BJ (cell line): ENCODE results near the gene CCL4. TPM values are rescaled to one million over a fixed set of nuclear protein-coding genes. Genes with fewer than 3 reads are reported as not detected.
"Not testable (repeated sequence)": the region's sequence is repeated elsewhere in the genome, so short reads cannot be mapped to it uniquely, and the experiment has no call there.

Source experiments
- CTCF ChIA-PET: fragments of 350-600 bp; formaldehyde crosslinking; extraction: SDS; loops from one replicate; lab custom pipeline; 2021; ENCODE audit warnings: antibody characterized with exemption, inconsistent platforms; lab: Yijun Ruan, JAX
- POLR2A ChIA-PET: fragments of 300-600 bp; sonication (Branson Sonifier 250); formaldehyde crosslinking; extraction: SDS; loops from one replicate; lab custom pipeline; 2021; ENCODE audit warnings: antibody characterized with exemption; lab: Charles Lee
- DNase-seq: peaks from one replicate; pipeline ENCODE4 v3.0.0-alpha.2; 2011; ENCODE audit warnings: low read depth
- H3K27me3 ChIP-seq: 2 replicates; pipeline ENCODE4 v1.6.0; 2011; ENCODE audit warnings: low read length; ENCODE audit not compliant: control insufficient read depth, insufficient read depth
- H3K36me3 ChIP-seq: 2 replicates; pipeline ENCODE4 v1.5.1; 2011; ENCODE audit warnings: low read length; ENCODE audit not compliant: control insufficient read depth, insufficient read depth
- H3K4me3 ChIP-seq: 2 replicates; pipeline ENCODE4 v1.5.1; 2011; ENCODE audit warnings: low read depth, mild to moderate bottlenecking, control low read depth, low read length
- polyA plus RNA-seq: library from polyadenylated mRNA; depleted of rRNA; stranded (reverse); fragments of >200 nt; gene quantifications from 2 replicates; pipeline ENCODE4 v1.2.3, GENCODE V29; 2011
- TF ChIP-seq, protein P1 (sequence below): IDR thresholded peaks from 2 replicates; pipeline ENCODE4 v1.5.1; 2011; ENCODE audit warnings: low read depth, mild to moderate bottlenecking, control low read depth, inconsistent platforms, low read length, moderate library complexity; ENCODE audit not compliant: insufficient read depth

The CCL4 gene
- polyA plus RNA-seq, 1 experiment: not detected

DNA sequence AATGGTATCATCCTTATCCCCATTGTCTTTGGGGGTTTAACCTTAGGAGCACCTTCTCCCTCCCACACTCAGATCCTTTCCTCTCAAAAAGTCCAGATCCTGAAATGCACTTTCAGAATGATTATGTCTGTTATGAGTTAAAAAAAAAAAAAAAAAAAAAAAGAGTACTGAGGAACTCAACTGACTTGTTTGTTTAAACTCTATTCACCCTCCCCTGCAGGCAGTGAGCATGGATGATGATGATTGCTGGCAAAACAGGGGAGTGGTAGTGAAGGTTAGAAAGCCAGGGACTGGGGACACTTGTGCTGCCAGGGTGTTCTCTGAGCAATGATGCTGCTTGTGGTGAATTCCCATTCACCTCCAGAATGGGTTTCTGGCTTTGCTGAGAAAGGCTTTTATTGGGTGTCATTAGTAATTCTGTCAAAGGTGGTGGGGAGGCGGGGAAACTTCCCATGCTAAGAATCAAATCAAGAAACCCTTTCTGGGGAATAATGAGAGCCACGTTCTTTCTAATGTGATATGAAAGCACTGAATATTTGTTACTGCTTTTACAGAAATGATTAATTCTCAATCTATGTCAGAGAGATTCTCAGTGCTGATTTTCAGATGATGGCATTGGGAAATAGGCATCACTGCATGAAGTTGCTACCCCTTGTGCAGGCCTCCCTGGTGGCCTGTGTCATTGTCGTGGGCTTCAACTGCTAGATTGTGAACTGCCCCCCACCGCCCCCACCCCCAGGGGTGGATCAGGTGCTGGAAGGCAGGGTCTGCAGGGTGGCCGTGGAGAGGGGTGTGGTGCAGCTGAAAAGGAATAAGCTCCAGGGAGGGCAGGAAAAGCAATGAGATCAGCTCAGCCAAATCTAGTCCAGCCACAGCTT lies 14.1 kb downstream of the CCL4 start:
- ChIA-PET CTCF (no interaction called here), POLR2A (no interaction called here)
- no peaks in the 10 kb centered on the region for H3K27me3 ChIP-seq
- no peak overlapping the region for H3K4me3 ChIP-seq
- no peak for DNase-seq
- TF ChIP-seq, protein P1, sequence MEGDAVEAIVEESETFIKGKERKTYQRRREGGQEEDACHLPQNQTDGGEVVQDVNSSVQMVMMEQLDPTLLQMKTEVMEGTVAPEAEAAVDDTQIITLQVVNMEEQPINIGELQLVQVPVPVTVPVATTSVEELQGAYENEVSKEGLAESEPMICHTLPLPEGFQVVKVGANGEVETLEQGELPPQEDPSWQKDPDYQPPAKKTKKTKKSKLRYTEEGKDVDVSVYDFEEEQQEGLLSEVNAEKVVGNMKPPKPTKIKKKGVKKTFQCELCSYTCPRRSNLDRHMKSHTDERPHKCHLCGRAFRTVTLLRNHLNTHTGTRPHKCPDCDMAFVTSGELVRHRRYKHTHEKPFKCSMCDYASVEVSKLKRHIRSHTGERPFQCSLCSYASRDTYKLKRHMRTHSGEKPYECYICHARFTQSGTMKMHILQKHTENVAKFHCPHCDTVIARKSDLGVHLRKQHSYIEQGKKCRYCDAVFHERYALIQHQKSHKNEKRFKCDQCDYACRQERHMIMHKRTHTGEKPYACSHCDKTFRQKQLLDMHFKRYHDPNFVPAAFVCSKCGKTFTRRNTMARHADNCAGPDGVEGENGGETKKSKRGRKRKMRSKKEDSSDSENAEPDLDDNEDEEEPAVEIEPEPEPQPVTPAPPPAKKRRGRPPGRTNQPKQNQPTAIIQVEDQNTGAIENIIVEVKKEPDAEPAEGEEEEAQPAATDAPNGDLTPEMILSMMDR: no peak
- no peaks in the 10 kb centered on the region for H3K36me3 ChIP-seq

DNA sequence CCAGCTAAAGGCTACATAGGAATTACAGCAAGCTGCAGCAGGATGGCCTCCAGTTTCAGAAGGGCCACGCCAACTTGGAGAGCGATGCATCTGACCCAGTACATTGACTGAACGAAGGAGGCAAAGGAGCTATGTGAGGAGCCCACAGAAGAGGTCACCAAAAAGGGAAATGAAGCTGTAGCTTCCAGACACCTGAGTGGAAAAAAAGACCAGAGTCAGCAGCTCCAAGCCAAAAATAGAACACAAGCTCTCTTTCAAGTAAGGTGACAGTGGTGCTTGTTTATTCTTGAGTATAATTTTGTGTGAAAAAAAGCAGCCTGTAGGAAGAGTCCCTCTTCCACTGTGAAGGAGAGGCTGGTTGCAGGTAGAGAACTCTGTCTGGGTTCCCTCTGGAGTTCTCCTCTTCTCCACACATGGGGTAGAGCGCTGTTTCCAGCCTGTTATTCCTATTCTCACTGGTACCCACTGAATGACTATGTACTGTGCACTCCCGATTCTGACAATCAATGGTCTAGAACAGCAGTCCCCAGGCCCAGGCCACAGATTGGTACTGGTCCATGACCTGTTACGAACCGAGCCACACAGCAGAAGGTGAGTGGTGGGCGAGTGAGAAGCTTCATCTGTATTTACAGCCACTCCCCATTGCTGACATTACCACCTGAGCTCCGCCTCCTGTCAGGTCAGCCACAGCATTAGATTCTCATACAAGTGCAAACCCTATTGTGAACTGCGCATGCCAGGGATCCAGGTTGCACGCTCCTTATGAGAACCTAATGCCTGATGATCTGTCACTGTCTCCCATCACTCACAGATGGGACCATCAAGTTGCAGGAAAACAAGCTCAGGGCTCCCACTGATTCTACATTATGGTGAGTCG lies 15.1 kb downstream of the CCL4 start:
- H3K36me3 ChIP-seq: no peaks in the 10 kb centered on the region
- ChIA-PET POLR2A (no interaction called here), CTCF (interaction anchor here (1.0 kb wide), 1 partner anchor 24 kb away, joined by 3 read pairs; no protein-coding TSS in a partner anchor)
- no peaks in the 10 kb centered on the region for H3K27me3 ChIP-seq
- H3K4me3 ChIP-seq: no peak overlapping the region
- TF ChIP-seq, protein P1: no peak
- no peak for DNase-seq

DNA sequence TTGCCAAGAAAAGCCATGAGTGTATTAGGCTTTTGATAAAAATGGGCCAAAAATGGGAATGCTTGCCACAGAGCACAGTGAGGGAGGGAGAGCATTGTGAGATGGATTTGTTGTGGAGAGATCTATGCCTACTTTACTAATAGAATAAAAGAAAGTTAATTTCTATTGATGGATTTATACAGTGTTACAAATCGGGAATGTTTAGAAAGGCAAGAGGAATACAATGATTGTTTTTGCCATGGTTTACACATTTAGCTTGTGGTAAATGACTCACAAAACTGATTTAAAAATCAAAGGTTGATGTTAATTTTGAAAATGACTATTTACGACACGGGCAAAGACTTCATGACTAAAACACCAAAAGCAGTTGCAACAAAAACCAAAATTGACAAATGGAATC lies 16.6 kb downstream of the CCL4 start:
- Histone ChIP-seq H3K27me3 (no peaks in the 10 kb centered on the region), H3K4me3 (no peak overlapping the region), H3K36me3 (no peaks in the 10 kb centered on the region)
- ChIA-PET CTCF (no interaction called here), POLR2A (no interaction called here)
- TF ChIP-seq, protein P1: no peak
- DNase-seq: no peak

DNA sequence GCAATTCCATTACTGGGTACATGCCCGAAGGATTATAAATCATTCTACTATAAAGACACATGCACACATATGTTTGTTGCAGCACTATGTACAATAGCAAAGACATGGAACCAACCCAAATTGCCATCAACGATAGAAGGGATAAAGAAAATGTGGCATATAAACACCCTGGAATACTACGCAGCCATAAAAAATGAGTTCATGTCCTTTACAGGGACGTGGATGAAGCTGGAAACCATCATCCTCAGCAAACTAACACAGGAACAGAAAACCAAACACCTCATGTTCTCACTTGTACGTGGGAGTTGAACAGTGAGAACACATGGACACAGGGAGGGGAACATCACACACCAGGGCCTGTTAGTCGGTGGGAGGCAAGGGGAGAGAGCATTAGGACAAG lies 17.5 kb downstream of the CCL4 start:
- H3K27me3 ChIP-seq, DNase-seq, POLR2A ChIA-PET, H3K4me3 ChIP-seq, CTCF ChIA-PET, H3K36me3 ChIP-seq: not testable (repeated sequence)

DNA sequence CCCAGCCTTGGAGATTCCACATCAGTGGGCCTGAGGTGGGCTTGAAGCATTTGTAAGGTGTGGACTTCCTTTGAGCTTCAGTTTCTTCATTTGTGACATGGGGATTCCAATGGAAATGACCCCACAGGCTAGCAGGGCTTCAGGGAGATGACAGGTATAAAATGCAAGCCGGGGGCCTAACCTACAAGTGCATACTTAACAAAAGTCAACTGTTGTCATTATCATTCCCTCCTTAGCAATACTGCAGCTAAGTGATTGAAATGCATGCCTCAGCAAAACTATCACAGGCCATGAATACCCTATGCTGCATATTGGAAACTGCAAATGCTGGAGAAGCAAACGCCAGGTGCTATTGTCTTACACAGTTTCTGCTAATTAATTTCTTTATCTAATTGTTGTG lies 19.8 kb downstream of the CCL4 start:
- ChIA-PET CTCF (interaction anchor here (1.1 kb wide), 1 partner anchor 25 kb away, joined by 3 read pairs; no protein-coding TSS in a partner anchor), POLR2A (no interaction called here)
- DNase-seq: no peak

More for the DNA sequence above, 19.8 kb downstream of the CCL4 start:
- no peaks in the 10 kb centered on the region for H3K36me3 ChIP-seq
- H3K4me3 ChIP-seq: no peak overlapping the region
- TF ChIP-seq, protein P1: no peak
- no peaks in the 10 kb centered on the region for H3K27me3 ChIP-seq
